ENCODE data around the gene NRP2.

The NRP2 gene

DNA sequence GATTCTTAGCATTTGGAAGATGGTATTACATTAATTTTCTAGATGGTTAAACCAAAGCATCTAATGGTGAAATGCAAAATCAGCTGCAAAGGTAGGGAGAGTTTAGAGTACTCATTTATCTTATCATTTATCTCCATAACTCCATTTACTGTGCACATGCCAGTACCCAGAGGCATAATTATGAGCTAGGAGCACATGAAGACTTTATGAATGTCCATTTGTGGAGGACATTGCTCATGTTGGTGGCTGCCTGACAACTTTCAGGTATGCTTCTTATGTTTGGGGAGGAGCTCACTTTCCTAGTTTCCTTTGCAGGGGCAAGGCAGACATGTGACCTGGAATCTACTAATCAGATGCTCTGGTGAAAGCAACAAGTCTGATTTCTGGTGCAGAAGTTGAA, 134.0 kb downstream of the NRP2 start:
- no peak for DNase-seq

DNA sequence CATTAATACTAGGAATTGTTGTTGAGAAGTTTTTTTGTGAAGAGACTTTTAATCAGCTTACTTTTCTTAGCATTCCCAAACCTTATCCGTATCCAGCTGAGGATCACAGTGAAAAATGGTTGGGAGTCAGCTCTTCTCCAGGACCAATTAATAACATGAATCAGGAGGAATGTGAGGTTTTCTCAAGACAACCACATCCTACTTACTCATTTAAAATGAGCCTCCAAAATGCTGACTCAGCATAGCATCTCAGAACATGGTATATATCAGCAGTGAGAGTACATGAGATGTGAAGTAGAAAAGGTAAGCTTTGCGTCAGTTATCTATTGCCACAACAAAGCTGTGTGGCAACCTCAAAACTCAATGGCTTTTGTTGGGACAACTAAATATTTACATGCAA, 140.3 kb downstream of the NRP2 start:
- DNase-seq: no peak

DNA sequence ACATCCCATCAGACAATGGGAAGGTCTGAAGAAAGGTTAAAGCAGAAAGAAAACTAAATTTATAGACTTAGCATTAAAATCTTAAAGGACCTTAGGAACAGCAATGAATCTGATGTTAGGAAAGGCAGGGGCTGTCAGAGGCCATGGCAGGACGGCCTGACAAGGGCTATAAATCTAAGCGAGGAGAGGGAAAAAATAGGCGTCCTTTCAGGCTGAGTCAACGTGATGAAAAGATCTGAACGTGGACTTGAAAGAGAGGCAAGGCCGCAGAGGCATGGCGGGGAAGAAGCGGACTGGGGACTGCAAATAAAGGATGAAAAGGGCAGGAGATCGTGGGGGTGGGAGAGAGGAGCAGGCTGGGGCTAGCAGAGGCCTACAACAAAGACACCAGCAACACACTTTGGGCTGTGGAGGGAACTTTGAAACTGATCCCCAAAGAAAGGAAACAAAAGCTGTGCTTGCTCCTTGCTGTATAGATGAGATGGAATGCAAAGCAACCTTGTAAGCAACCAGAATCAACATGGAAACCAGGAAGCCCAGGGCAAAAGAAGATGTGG, 145.6 kb downstream of the NRP2 start:
- no peak for DNase-seq

DNA sequence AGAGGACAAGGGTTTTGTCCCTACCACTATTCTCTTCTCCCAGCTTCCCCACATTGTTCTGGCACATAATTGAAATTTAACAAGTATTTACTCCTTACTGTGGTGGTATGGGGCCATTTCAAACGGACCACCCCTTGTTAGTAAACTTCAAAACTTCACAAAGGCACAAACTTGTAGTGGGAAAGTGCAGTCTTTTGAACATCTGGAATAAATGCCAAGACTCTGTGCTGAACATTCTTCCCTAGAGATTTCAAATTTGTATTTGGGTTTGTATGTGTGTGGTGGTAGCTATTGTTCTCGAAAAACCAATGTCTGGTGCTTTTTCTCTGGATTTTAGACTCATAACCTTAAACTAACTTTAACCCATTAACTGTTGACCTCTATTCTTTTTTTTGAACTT, 151.6 kb downstream of the NRP2 start:
- DNase-seq: no peak

DNA sequence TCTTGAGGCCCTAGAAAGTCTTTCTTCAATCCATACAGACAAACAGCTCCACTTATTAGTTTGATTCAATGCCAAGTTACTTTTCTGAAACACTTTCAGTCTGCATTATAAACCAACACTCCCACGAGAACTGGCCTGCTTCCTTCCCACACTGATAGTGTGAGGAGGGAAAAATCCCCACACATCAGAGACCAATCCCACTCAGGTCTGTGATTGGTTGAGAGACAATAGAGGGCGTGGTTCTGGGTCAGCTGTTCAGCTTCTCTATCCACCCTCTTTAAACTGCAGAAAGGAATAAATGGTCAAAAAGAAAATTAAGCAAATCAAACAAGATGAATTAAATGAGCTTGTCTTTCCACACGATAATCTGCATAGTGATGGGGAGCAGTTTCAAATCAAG, 152.5 kb downstream of the NRP2 start:
- no peak for DNase-seq

DNA sequence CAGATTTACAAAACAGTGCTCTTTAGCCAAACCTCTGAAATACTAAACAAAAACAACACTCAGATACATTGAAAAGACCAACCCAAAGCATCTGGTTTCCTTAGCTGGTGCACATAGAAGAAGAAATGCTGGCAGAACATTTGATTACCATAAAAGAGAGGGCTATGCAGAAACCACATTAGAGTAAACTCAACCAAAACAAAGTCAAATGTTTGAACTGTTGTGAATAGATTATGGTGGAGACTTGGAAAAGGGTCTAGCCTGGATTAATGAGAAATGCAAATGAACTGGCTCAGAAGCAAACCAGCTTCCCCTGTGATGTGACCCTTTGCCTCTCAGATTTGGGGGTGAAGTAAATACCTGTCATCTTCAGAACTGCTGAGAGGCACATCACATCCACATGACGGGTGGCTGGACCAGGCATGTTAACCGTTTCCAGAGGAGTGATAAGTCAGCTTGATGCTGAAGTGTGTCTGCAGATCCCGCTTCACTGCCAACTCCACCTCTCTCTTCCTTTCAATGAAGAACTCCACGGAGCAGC, 153.0 kb downstream of the NRP2 start:
- no peak for DNase-seq

DNA sequence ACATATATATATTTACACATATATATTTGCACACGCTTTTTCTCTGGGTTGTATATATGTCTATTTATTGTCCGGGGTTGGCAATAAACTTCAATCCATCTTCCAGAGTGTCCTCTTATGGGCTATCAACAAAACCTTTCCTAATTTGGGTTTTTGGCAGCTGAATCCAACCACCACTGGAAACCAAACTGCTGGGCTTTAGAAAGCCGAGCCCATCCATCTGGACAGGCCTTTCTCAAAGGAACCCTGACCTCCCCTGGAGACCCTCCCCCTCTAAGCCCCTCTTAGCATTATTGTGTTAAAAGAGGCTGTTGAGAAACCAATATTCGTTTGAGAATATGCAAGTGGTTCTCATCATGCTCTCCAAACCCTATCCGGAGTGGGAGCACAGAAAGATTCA, 153.6 kb downstream of the NRP2 start:
- no peak for DNase-seq

DNA sequence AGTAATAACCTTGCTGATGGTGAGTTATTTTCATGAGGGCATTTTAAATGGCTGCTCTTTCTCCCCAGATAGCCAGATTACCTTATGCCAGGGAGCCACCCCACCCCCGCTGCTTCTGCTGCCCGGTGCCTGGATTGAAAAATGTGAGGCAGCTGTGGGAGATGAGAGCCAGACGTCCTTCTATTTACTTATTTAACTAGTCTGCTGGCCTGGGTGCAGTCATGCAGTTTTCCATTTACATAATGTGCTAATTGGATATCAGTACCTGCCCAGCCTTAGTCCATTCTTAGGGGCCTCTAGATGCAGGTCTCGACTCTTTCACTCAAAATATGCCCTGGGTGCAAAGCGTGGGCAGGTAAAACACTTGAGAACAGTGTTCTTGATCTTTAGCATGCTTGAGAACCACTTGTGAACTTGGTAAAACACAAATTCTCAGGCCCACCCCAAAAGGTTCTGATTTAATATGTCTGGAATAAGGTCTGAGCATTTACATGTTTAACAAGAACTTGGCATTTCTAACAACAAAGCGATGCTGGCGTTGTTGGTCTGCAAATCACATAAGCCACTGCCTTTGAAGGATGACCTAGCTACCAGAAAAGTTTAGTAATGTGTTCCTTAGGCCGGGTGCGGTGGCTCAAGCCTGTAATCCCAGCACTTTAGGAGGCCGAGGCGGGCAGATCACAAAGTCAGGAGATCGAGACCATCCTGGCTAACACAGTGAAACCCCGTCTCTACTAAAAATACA, 154.3 kb downstream of the NRP2 start:
- no peak for DNase-seq

DNA sequence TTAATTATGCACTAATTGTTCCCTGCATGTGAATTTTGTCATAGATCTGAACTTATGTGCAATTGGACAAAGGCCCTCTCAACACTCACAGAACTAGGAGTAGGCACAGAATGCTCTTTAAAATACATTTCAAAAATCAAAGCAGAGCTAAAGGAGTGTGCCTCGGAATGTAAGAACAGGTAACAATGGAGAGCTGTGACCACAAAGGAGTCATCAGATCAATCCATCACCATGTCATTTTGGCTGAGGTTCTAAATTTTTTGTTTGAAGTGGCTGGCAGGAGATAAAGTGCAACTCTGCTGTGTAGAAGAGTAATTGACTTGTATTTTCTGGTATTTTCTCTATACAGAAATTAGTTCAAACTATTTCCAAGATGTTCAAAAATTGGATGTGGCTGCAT, 155.4 kb downstream of the NRP2 start:
- DNase-seq: no peak

DNA sequence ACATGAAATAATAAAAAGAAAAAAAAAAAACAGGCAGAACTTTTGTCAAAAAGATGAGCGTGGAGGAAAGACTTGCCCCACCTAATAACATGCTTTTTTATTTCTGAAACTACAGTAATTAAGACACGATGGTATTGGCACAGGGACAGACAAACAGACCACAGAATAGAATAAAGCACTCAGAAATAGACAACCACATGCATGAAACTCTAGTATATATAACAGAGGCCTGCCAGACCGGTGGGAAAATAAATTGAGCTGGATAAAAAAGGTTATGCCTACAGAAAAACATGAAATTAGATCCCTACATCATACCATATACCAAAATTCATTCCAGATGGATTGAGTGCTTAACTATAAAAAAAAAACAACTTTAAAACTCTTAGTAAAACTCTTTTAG, 163.1 kb downstream of the NRP2 start:
- no peak for DNase-seq
